NT2/D1 (cell line): Measurements from ENCODE around the gene TLR3.

Experiments used
- DNase-seq: peaks from one replicate; pipeline ENCODE4 v3.0.0-alpha.2; 2011; ENCODE audit warnings: low read depth, low spot score
- H3K27me3 ChIP-seq: 2 replicates; pipeline ENCODE4 v1.6.0; 2011; ENCODE audit warnings: mild to moderate bottlenecking; ENCODE audit not compliant: insufficient read length, insufficient read depth
- H3K36me3 ChIP-seq: 2 replicates; pipeline ENCODE4 v1.6.1; 2011; ENCODE audit warnings: mild to moderate bottlenecking, low read length, mixed read lengths; ENCODE audit not compliant: insufficient read depth, insufficient read length
- H3K4me1 ChIP-seq: 2 replicates; pipeline ENCODE4 v1.5.1; 2011; ENCODE audit not compliant: insufficient read depth, insufficient read length
- H3K4me3 ChIP-seq: 2 replicates; pipeline ENCODE4 v1.5.1; 2011; ENCODE audit warnings: low read depth; ENCODE audit not compliant: insufficient read length
- H3K9ac ChIP-seq: 2 replicates; pipeline ENCODE4 v1.6.0; 2011; ENCODE audit warnings: low read depth; ENCODE audit not compliant: insufficient read length
- H3K9me3 ChIP-seq: 2 replicates; pipeline ENCODE4 v1.5.1; 2011; ENCODE audit warnings: mild to moderate bottlenecking, low read length; ENCODE audit not compliant: insufficient read depth
- SUZ12 ChIP-seq: IDR thresholded peaks from 2 replicates; pipeline ENCODE4 v1.6.1; 2011; ENCODE audit not compliant: insufficient read length, insufficient read depth; ENCODE audit errors: extremely low read depth
- YY1 ChIP-seq: IDR thresholded peaks from 2 replicates; pipeline ENCODE4 v1.6.1; 2011; ENCODE audit not compliant: insufficient read length, insufficient read depth
- ZNF274 ChIP-seq: IDR thresholded peaks from 2 replicates; pipeline ENCODE4 v1.6.1; 2011; ENCODE audit warnings: mild to moderate bottlenecking, low read depth, low read length

The TLR3 gene

DNA sequence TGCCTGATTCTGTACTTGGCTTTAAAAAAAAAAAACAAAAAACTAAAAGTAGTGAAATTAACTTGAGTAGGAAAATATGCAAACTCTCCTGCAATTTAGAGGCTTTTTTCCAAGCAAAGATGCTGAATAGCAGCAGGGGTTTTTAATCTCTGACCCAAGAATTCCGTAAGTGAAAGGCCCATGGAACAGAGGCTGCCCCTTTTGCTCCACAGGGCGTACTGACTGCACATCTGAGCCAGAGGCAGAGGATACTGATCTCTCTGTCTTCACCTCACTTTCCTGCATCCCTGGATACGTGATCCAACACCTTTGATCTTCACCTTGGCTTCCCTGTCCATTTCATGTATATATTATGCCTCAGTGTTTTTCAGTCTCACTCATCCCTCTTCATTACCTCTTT is 39.4 kb downstream of the TLR3 start:
- no peak for DNase-seq
- TF ChIP-seq SUZ12 = no peak
- TF ChIP-seq ZNF274 = no peak
- no peak for TF ChIP-seq YY1
- Histone ChIP-seq H3K4me1 (peaks cover 2% of the 10 kb centered on the region), H3K9ac (no peak overlapping the region), H3K36me3 (no peaks in the 10 kb centered on the region), H3K4me3 (no peak overlapping the region), H3K9me3 (no peaks in the 10 kb centered on the region), H3K27me3 (peaks cover 28% of the 10 kb centered on the region)

DNA sequence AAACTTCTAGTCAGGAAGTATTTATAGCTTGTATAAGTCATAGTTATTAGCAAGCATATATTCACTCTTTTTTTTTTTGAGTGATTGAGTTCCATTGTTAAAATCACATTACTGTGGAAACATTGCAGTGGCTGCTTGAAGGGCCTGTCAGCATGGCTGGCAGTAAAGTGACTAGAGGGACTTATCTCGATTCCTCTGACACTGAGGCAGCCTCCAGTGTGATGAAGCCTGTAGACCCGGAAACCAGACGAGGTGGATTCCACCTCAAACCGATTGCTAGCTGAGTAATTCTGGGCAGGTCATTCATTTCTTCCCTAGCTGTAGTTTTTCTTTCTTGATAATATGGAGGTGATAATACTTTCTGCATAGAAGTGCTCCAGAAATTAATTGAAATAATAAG is 40.3 kb downstream of the TLR3 start:
- Histone ChIP-seq H3K9ac (no peak overlapping the region), H3K4me1 (peaks cover 2% of the 10 kb centered on the region), H3K36me3 (no peaks in the 10 kb centered on the region), H3K27me3 (peaks cover 20% of the 10 kb centered on the region), H3K9me3 (no peaks in the 10 kb centered on the region), H3K4me3 (no peak overlapping the region)
- TF ChIP-seq SUZ12 (no peak), YY1 (no peak), ZNF274 (no peak)
- no peak for DNase-seq

DNA sequence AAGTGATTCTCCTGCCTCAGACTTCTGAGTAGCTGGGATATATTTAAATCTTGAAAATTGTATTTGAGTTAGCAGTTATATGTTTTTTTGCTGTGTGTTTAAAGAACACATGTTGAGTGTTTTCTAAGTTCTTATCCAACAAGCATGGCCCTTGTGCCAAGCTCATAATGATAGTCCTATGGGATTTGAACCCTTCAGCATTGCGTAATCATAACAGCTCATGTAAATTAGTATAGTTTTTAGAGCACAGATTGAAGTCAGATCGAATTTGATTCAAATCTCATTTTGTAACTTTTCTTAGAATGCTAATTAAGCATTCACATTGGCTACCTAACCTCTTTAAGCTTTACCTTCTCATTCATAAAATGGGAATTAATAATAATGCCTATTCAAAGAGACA is 47.7 kb downstream of the TLR3 start:
- Histone ChIP-seq H3K36me3 (no peaks in the 10 kb centered on the region), H3K4me3 (no peak overlapping the region)

DNA sequence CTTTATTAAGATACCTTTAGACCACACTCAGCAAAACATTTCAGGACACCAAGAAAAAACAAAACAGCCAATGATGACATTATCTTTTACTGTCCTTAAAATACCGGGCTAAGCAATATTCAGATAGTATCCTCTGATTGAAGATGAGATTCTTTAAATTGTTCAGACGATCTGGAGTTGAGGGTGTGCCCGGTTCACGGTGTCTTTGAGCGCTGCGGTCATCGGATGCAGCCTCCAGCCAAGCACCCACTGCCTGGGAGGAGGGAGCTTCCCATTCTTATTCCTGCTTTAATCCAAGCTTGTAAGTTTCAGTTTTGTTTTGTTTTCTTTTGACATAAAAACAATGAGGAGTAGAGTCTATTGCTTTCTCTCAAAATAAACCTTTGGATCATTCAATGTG is 49.6 kb downstream of the TLR3 start:
- Histone ChIP-seq H3K4me1 (no peaks in the 10 kb centered on the region), H3K27me3 (no peaks in the 10 kb centered on the region), H3K9ac (no peak overlapping the region), H3K9me3 (no peaks in the 10 kb centered on the region), H3K4me3 (no peak overlapping the region), H3K36me3 (no peaks in the 10 kb centered on the region)
- no peak for DNase-seq
- TF ChIP-seq YY1 (no peak), SUZ12 (no peak), ZNF274 (no peak)

More for the DNA sequence above, 47.7 kb downstream of the TLR3 start:
- H3K9ac ChIP-seq = no peak overlapping the region
- no peak for DNase-seq
- no peaks in the 10 kb centered on the region for H3K9me3 ChIP-seq
- H3K4me1 ChIP-seq = no peaks in the 10 kb centered on the region
- TF ChIP-seq ZNF274 (no peak), SUZ12 (no peak), YY1 (no peak)
- no peaks in the 10 kb centered on the region for H3K27me3 ChIP-seq

GRCh38 chr4:186121057-186121456 is 52.1 kb downstream of the TLR3 start:
- Histone ChIP-seq H3K9ac (no peak overlapping the region), H3K27me3 (no peaks in the 10 kb centered on the region), H3K4me3 (no peak overlapping the region), H3K4me1 (no peaks in the 10 kb centered on the region), H3K9me3 (no peaks in the 10 kb centered on the region), H3K36me3 (no peaks in the 10 kb centered on the region)
- DNase-seq = no peak
- TF ChIP-seq ZNF274 (no peak), YY1 (no peak), SUZ12 (no peak)

GRCh38 chr4:186128842-186129241 is 59.9 kb downstream of the TLR3 start:
- H3K36me3 ChIP-seq = no peaks in the 10 kb centered on the region
- TF ChIP-seq YY1 = no peak
- TF ChIP-seq SUZ12 = no peak
- no peak for TF ChIP-seq ZNF274

DNA sequence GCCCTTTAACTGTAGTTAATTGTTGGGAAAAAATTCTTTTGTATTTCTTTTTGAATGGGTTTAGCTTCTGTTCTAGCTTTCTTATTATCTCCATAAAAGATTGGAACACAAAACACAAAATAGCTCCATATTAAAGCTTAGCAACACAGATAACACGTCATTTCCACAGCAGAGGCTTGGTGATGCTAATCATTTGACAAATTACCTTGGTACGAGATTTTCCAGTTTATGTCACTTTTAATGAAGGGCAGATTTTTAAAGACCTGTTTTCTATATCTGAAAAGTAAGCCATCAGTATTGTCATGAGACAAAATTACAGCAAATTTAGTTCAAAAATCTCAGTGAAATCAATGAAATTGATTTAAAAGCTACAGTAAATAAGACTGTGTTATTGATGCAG is 63.0 kb downstream of the TLR3 start:
- H3K36me3 ChIP-seq = no peaks in the 10 kb centered on the region
- no peak for DNase-seq
- no peaks in the 10 kb centered on the region for H3K9me3 ChIP-seq
- H3K9ac ChIP-seq = no peak overlapping the region
- no peaks in the 10 kb centered on the region for H3K27me3 ChIP-seq
- no peaks in the 10 kb centered on the region for H3K4me1 ChIP-seq
- TF ChIP-seq ZNF274 = no peak
- TF ChIP-seq SUZ12 = no peak
- no peak for TF ChIP-seq YY1
- no peak overlapping the region for H3K4me3 ChIP-seq

More at GRCh38 chr4:186128842-186129241, 59.9 kb downstream of the TLR3 start:
- Histone ChIP-seq H3K9me3 (no peaks in the 10 kb centered on the region), H3K4me1 (no peaks in the 10 kb centered on the region), H3K27me3 (no peaks in the 10 kb centered on the region), H3K9ac (no peak overlapping the region), H3K4me3 (no peak overlapping the region)
- DNase-seq = no peak

GRCh38 chr4:186132577-186133242 is 63.8 kb downstream of the TLR3 start:
- DNase-seq = peak; percentile 44
- TF ChIP-seq SUZ12 = no peak
- no peak overlapping the region for H3K9ac ChIP-seq

More at GRCh38 chr4:186132577-186133242, 63.8 kb downstream of the TLR3 start:
- Histone ChIP-seq H3K36me3 (no peaks in the 10 kb centered on the region), H3K9me3 (no peaks in the 10 kb centered on the region), H3K4me1 (no peaks in the 10 kb centered on the region), H3K27me3 (no peaks in the 10 kb centered on the region), H3K4me3 (no peak overlapping the region)
